HCT116 (cell line): ENCODE results near the gene FAM83G.
"Not testable (repeated sequence)": the region's sequence is repeated elsewhere in the genome, so short reads cannot be mapped to it uniquely, and the experiment has no call there.

Experiments
- CEBPB ChIP-seq: IDR thresholded peaks from 2 replicates; pipeline ENCODE4 v1.6.1; 2012; ENCODE audit warnings: low read depth
- CTCF ChIP-seq, 3 experiments: fragments of 200-600 bp in 1 of 3; sonication (generic) in 1 of 3; IDR thresholded peaks in 2 of 3; conservative IDR thresholded peaks in 1 of 3; 2 replicates each; pipeline ENCODE4 v1.5.1; 2012 to 2017; ENCODE audit warnings: low read depth in 2 of 3, low read length in 2 of 3, antibody characterized with exemption in 1 of 3, borderline replicate concordance in 1 of 3, control low read depth in 1 of 3, mild to moderate bottlenecking in 1 of 3, mixed read lengths in 1 of 3, mixed run types in 1 of 3, moderate library complexity in 1 of 3; ENCODE audit not compliant: insufficient read depth in 1 of 3
- EZH2 ChIP-seq: fragments of 200-600 bp; sonication (generic); IDR thresholded peaks from 2 replicates; pipeline ENCODE4 v1.6.1; 2017; ENCODE audit warnings: antibody characterized with exemption, mixed run types
- YY1 ChIP-seq: IDR thresholded peaks from 2 replicates; pipeline ENCODE4 v1.6.1; 2011; ENCODE audit warnings: low read length, low read depth, moderate library complexity, mild to moderate bottlenecking; ENCODE audit not compliant: insufficient replicate concordance; ENCODE audit errors: extremely low read depth

GRCh38 chr17:19029740-19030139 is 25.2 kb upstream of the FAM83G start:
- TF ChIP-seq CEBPB; EZH2; YY1; CTCF (IDR thresholded peaks at IDR 0.05 in 2 of 3, conservative IDR thresholded peaks at IDR 0.05 in 1 of 3; ENCODE audit: borderline replicate concordance in 1 of 3, insufficient read depth in 1 of 3, low read depth in 2 of 3, low read length in 2 of 3): not testable (repeated sequence)
